Ectodermal cell (in vitro differentiated cells): ENCODE data around the gene POLN.

ENCODE experiments used
- H3K27ac ChIP-seq: 2 replicates; pipeline ENCODE4 v1.7.0; 2013; ENCODE audit warnings: mild to moderate bottlenecking, low read depth, low read length; ENCODE audit not compliant: insufficient read depth, poor library complexity, severe bottlenecking
- H3K27me3 ChIP-seq: 2 replicates; pipeline ENCODE4 v1.7.0; 2013; ENCODE audit warnings: mild to moderate bottlenecking, low read length; ENCODE audit not compliant: insufficient read depth, control insufficient read depth, poor library complexity, severe bottlenecking
- H3K36me3 ChIP-seq: one replicate; pipeline ENCODE4 v1.7.0; 2013; ENCODE audit warnings: low read length; ENCODE audit not compliant: control insufficient read depth, insufficient read depth
- H3K4me1 ChIP-seq: one replicate; pipeline ENCODE4 v1.7.0; 2013; ENCODE audit warnings: low read length; ENCODE audit not compliant: control insufficient read depth, insufficient read depth
- H3K4me3 ChIP-seq: 2 replicates; pipeline ENCODE4 v1.7.0; 2013; ENCODE audit warnings: low read depth, low read length, control low read depth; ENCODE audit not compliant: insufficient read depth
- H3K9me3 ChIP-seq: 2 replicates; pipeline ENCODE4 v1.7.0; 2013; ENCODE audit warnings: mild to moderate bottlenecking, low read length, moderate library complexity; ENCODE audit not compliant: control insufficient read depth
- WGBS, 2 experiments: methylation state at CpG; one replicate each; pipeline ENCODE4 v1.1.7; 2013; ENCODE audit warnings: missing lambda C conversion rate in 2 of 2; 5-methylcytosine and 5-hydroxymethylcytosine counted together

POLN gene

DNA sequence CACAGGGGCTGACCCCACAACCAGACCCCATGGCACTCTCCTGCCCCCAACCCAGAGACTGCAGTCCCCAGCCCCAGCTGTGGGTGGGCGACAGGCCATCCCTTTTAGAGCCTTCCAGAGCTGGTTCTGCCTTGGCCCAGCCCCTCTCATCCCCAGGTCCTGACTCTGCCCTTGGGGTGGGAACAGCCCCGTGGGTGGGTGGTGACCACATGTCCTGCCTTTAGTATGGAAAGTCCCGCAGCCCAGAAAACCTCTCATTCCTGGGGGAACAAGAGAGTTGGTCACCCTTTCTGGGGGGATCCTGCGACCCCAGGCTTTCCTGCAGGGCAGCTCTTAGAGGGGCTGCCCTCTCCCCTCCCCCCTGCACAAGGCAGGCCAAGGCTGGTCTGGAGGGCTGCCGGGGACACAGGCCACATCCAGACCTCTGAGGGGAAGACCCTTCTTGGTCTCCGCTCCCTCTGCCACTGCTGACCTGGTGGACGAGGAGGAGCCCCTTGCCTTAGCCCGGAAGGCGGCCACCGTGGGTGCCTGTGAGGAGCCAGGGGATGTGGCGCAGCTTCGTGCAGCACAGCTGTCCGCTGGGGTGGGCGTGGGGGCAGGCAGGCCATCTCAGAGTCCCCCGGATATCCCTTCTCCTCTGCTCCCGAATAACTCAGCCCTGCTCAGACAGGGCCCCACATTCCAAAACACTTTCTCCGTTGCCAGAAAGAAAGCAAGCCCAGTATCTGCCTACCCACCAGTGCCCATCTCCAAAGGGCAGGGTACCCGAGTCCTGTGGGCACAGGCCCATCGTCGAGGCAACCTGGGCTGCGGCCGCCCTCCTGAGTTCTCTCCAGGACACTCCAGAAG, 26.7 kb upstream of the POLN start:
- H3K4me3 ChIP-seq, result no peak overlapping the region
- H3K36me3 ChIP-seq, result no peaks in the 10 kb centered on the region
- no peaks in the 10 kb centered on the region for H3K9me3 ChIP-seq
- no peaks in the 10 kb centered on the region for H3K27me3 ChIP-seq
- WGBS, 2 experiments, result 82 to 86% methylated on average over 22 of the region's 22 CpGs
- H3K27ac ChIP-seq, result no peak overlapping the region
- peaks cover 22% of the 10 kb centered on the region for H3K4me1 ChIP-seq

DNA sequence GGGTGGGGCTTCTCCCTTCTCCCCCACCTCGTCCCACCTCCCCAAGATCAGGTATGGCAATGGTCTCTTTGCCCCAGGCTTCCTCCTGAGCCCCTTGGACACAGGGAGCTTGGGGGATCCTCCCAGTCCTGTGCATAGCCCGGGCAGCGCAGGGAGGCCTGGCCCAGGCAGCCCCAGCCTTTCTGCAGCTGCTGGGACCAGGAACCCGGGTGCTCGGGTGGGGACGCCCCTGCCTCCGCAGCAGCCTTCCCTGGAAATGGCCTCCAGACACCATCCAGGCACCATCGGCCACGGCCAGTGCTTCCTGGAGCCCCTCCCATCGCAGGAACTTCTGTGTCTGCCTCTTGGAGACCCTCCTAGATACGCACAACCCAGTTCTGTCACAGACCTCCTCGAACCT, 25.9 kb upstream of the POLN start:
- 91 to 92% methylated on average over 12 of the region's 12 CpGs for WGBS, 2 experiments
- Histone ChIP-seq H3K27me3 (no peaks in the 10 kb centered on the region), H3K4me1 (peaks cover 28% of the 10 kb centered on the region), H3K36me3 (no peaks in the 10 kb centered on the region), H3K9me3 (no peaks in the 10 kb centered on the region), H3K4me3 (no peak overlapping the region), H3K27ac (no peak overlapping the region)

DNA sequence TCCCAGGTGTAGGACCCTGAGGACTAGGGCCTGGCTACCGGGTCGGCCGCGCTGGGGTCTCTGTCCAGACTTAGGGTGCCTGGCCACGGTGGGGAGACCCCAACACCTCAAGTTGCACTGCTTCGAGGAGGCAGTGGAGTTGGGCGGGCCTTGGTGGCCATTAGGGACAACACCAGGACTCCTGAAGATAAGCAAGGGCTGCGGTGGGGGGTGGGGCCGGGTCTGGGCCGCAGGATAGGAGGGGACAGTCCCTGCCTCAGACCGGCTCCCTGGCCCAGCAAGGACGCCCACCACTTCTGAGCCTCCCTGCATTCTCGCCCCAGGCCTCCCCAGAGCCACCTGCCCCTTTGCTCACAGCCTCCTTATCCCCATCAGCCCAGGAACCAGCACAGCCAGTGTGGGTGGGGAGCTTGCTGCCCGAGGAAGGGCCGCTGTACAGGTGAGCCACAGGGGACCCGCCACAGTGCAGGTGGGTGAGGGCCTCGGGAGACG, 25.4 kb upstream of the POLN start:
- Histone ChIP-seq H3K4me3 (no peak overlapping the region), H3K27ac (no peak overlapping the region), H3K36me3 (no peaks in the 10 kb centered on the region), H3K4me1 (peaks cover 28% of the 10 kb centered on the region), H3K9me3 (no peaks in the 10 kb centered on the region), H3K27me3 (no peaks in the 10 kb centered on the region)
- 86 to 91% methylated on average over 18 of the region's 18 CpGs for WGBS, 2 experiments

DNA sequence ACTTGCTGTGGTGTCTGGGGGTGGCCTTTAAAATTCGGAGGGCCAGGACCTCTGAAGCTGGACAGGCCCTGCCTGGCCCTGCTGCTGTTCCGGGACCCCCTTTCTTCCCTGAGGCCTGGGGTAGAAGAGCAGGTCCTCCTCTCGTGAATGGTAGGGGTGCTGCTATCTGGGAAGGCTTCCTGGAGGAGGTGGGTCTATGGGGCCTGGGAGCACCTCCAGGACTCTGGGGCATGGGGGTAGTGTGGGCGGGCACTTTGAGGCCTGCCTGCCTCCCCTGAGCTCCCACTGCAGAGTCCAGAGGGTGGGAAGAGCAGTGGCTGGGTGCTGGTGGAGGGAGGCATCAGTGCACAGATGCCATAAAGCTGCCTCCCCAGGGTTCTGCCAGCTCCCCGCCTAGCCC, 24.9 kb upstream of the POLN start:
- Histone ChIP-seq H3K27me3 (no peaks in the 10 kb centered on the region), H3K4me1 (peaks cover 28% of the 10 kb centered on the region), H3K9me3 (no peaks in the 10 kb centered on the region), H3K27ac (no peak overlapping the region), H3K36me3 (no peaks in the 10 kb centered on the region), H3K4me3 (no peak overlapping the region)
- 92% methylated on average over 5 of the region's 5 CpGs for WGBS, 2 experiments

DNA sequence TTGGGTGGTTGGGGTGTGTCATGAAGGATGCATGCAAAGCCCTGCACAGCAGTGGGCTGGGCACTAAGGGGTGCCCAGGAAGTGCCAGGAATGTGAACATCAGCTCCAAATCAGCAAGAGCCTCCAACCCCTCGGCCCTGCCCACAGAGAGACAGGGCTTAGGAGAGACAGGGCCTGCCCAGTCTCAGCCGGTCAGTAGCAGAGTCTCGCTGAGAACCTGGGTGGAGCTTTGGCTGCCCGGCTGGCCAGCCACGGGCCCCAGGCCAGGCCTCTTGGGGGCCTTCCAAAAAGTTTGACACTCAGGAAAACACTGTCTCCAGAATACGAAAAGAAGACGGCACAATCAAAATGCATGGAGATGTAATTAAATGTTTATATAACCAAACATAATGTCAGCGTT, 24.3 kb upstream of the POLN start:
- peaks cover 28% of the 10 kb centered on the region for H3K4me1 ChIP-seq
- no peak overlapping the region for H3K4me3 ChIP-seq
- 80% methylated on average over 5 to 8 of the region's 8 CpGs for WGBS, 2 experiments
- H3K36me3 ChIP-seq, result no peaks in the 10 kb centered on the region
- H3K27me3 ChIP-seq, result no peaks in the 10 kb centered on the region
- H3K27ac ChIP-seq, result no peak overlapping the region
- H3K9me3 ChIP-seq, result no peaks in the 10 kb centered on the region

DNA sequence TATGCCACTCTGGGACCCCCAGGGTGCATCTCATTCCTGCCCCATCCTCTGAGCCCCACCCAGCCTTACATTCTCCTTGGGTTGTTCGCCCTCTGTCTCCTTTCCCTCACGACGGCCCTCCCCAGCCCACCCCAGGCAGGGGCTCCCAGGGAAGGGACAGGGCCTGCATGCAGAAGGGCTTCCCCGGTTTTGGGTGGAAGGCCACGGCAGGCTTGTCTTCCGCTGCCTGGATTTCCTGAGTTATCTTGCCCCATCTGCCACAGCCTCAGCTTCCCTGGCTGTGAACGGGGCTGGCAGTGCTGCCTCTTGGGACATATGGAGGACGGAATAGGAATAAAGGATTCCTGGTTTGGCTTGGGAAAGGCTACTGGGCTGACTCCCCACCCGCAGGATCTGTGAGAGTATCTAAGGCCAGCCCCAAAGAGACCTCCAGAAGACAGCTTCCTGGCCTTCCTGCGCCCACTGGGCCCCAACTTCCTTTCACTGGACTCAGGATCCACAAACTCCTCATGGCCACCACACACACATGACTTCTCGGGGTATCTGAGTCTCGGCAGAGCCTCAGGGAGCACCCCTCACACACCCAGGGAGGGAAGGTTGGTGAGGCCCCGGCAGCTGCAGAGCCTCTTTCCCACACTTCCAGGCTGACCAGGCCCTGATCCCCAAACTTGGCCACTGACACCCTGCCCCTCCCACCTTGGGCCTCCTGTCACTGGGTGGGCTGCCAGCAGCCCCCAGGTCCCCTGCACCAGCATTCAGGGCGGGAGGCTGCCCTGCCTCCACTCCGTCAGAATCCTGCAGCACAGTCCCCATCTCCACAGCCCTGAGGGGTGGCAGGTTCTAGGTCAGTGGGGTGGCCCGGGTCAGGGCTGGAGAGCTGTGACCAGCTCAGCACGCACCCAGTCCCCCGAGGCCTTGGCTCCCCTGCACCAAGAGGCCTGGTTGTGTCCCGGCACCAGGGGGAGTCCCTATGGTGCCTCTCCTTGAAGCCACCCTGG, 23.5 kb upstream of the POLN start:
- no peak overlapping the region for H3K27ac ChIP-seq
- no peaks in the 10 kb centered on the region for H3K27me3 ChIP-seq
- no peaks in the 10 kb centered on the region for H3K9me3 ChIP-seq
- peaks cover 31% of the 10 kb centered on the region for H3K4me1 ChIP-seq
- H3K4me3 ChIP-seq, result no peak overlapping the region
- no peaks in the 10 kb centered on the region for H3K36me3 ChIP-seq
- WGBS, 2 experiments, result 93% methylated on average over 19 of the region's 19 CpGs

DNA sequence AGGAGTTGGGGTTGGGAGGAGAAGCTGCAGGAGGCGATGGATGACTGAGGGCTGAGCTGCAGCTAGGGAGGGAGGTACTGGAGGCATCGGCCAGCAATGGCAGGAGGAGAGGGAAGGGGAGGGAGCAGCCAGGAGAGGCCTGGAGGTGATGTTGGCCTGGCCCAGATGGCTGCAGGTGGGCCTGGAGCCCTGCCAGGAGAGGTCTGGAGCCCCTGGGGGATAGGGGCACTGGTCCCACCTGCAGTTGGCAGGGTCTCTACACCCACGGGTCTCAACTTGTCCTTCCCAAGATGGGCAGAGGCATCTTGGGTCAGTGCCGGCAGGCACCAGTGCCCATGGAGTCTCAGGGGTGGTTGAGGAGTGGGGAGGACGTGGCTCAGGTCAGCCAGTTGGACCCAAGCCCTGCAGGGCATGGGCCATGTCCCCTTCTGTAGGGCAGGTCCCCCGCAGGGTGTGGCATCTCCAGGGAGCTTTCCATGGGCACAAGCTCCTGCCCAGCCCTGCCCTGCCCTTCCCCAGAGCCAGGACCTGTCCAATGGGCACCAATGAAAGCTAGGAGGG, 22.6 kb upstream of the POLN start:
- H3K4me3 ChIP-seq, result no peak overlapping the region
- WGBS, 2 experiments, result 76 to 81% methylated on average over 6 of the region's 6 CpGs
- H3K9me3 ChIP-seq, result no peaks in the 10 kb centered on the region
- H3K4me1 ChIP-seq, result peaks cover 36% of the 10 kb centered on the region
- no peaks in the 10 kb centered on the region for H3K36me3 ChIP-seq
- H3K27me3 ChIP-seq, result no peaks in the 10 kb centered on the region
- no peak overlapping the region for H3K27ac ChIP-seq

DNA sequence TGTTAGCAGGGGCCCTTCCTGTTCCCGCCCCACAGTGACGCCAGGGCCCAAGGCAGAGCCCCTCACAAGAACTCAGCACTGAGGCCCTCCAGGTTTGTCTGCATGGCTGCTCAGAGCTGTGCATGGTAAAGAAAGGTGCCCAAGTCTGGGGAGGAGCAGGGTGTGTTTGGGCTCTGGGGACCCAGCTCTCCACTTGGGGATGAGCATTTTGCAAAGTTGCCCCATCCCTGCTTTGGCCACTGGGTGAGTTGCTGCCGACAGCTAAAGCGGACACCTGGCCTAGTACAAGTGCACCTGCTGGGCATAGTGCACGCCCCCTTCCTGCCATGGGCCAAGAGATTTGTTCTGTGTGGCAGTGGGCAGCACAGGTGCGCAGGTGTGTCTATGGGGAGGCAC, 22.0 kb upstream of the POLN start:
- H3K27ac ChIP-seq, result no peak overlapping the region
- no peaks in the 10 kb centered on the region for H3K27me3 ChIP-seq
- H3K4me3 ChIP-seq, result no peak overlapping the region
- 58 to 59% methylated on average over 6 of the region's 6 CpGs for WGBS, 2 experiments
- H3K4me1 ChIP-seq, result peaks cover 36% of the 10 kb centered on the region
- H3K9me3 ChIP-seq, result no peaks in the 10 kb centered on the region
- H3K36me3 ChIP-seq, result no peaks in the 10 kb centered on the region

DNA sequence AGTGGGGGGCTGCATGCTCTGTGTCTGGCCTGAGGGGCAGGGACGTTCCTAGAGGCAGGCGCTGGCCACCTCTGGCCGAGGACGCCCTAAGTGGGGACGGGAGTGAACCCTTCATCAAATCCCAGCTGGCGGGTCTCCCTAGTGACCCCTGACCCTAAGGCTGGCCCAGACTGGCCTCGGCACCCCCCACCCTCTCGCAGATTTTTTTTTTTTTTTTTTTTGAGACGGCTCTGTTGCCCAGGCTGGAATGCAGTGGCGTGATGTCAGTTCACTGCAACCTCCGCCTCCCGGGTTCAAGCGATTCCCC, 21.0 kb upstream of the POLN start:
- Histone ChIP-seq H3K4me1 (peaks cover 29% of the 10 kb centered on the region), H3K27ac (peak overlapping the region; percentile 65), H3K9me3 (no peaks in the 10 kb centered on the region), H3K27me3 (no peaks in the 10 kb centered on the region), H3K4me3 (peak overlapping the region; percentile 50), H3K36me3 (no peaks in the 10 kb centered on the region)
- WGBS, 2 experiments, result 62 to 65% methylated on average over 13 of the region's 13 CpGs
